Mammary microvascular endothelial cell (primary cell): ENCODE measurements around the gene PRMT6. TPM values are rescaled to one million over a fixed set of nuclear protein-coding genes. Genes with fewer than 3 reads are reported as not detected.

Experiments used
- total RNA-seq: library from RNA; depleted of rRNA; stranded (reverse); fragments of >200 nt; gene quantifications from 2 replicates; pipeline ENCODE4 v1.2.3, GENCODE V29; 2015

PRMT6 gene
- total RNA-seq, result 22.5 and 24.0 TPM in 2 replicates

GRCh38 chr1:107056426-107057196 is at the start of gene PRMT6:
Gene PRMT6, plus strand, starts transcription at chr1:107056674. Its CDS starts 42 bp downstream, at chr1:107056716.

Other genes with a start within 250 kb of the PRMT6 start
- 0.94 and 2.7 TPM in 2 replicates for gene NTNG1, start 84.4 kb downstream of the PRMT6 start, total RNA-seq